Left renal cortex interstitium (tissue), 4 donors: Measurements from ENCODE around the gene LRRK1. TPM values are rescaled to one million over a fixed set of nuclear protein-coding genes. Genes with fewer than 3 reads are reported as not detected.

ENCODE experiments used
- polyA plus RNA-seq, 4 donors: library from polyadenylated mRNA; unstranded; fragments of 120-200 nt; gene quantifications; one replicate each; pipeline ENCODE4 v1.2.1, GENCODE V29; 2013; ENCODE audit not compliant: insufficient read length in 4 of 4

Gene LRRK1
- polyA plus RNA-seq, 4 donors: 2.9 to 6.2 (median 3.8) TPM

Other genes with a start within 250 kb of the LRRK1 start
- gene ALDH1A3, start 39.5 kb upstream of the LRRK1 start, polyA plus RNA-seq: 1 to 10 TPM; 3.0 to 6.6 (median 5.3) TPM